Measurements from ENCODE around the gene LATS2.

The LATS2 gene

DNA sequence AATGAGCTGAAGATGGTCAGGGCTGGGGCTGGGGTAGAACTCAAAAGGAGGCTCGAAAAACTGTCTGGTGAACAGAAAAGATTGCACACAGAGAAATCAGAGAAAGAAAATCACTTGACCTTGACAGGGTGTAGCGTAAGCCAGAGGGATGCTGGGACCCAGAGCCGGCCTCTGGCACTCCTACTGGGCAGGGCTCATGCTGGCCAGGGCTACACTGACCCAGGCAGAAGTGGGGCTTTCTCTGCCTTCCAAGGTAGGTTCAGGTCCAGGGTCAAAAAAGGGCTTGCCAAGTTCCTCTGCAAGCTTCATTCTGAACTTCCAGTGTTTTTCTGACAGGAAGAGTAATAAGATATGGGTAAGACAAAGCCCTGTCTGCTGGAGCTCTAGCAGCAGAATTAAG is 56.2 kb downstream of the LATS2 start:
- Mint-ChIP-seq H3K4me1 (ENCODE audit: low read depth) (no peaks in the 10 kb centered on the region), H3K9me3 (ENCODE audit: low read depth) (no peaks in the 10 kb centered on the region), H3K36me3 (no peaks in the 10 kb centered on the region), H3K27me3 (no peaks in the 10 kb centered on the region), H3K27ac (no peak overlapping the region), H3K4me3 (no peak overlapping the region)

DNA sequence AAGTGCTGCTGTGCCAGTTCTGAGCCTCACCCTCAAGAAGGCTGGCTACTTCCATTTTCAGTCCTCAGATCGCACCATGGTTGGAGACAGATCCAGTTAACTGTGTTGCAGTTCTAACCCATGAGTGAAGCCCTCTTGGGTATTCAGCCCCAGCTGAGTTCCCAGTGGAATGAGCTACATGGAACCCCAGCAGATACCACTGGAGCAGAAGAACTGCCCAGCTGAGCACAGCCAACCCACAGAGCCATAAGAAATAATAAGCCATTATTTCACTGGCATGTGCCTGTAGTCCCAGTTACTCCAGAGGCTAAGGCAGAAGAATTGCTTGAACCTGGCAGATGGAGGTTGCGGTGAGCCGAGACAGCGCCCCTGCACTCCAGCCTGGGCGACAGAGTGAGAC is 59.9 kb downstream of the LATS2 start:
- Mint-ChIP-seq H3K27ac (no peak overlapping the region), H3K9me3 (ENCODE audit: low read depth) (no peaks in the 10 kb centered on the region), H3K4me1 (ENCODE audit: low read depth) (no peaks in the 10 kb centered on the region), H3K36me3 (no peaks in the 10 kb centered on the region), H3K27me3 (no peaks in the 10 kb centered on the region), H3K4me3 (no peak overlapping the region)

DNA sequence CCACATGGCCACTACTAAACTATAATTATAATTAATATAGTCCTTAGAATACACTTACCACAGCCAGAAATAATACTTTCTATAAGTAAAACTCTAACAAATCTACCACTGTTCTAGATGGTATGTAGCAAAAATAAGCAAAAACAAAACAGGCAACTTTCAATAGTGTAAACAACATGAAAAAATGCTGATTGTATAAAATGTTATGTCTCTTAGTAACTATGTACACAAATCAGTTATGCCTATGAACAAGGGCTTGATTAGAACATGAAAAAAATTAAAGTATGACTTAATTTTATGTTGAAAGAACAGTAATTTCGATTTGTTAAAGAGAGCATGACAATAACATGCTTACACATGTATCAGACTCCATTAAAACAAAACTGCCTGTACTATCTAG is 60.7 kb downstream of the LATS2 start:
- Mint-ChIP-seq H3K36me3 (no peaks in the 10 kb centered on the region), H3K4me3 (no peak overlapping the region), H3K9me3 (ENCODE audit: low read depth) (no peaks in the 10 kb centered on the region), H3K27me3 (no peaks in the 10 kb centered on the region), H3K4me1 (ENCODE audit: low read depth) (no peaks in the 10 kb centered on the region), H3K27ac (no peak overlapping the region)

DNA sequence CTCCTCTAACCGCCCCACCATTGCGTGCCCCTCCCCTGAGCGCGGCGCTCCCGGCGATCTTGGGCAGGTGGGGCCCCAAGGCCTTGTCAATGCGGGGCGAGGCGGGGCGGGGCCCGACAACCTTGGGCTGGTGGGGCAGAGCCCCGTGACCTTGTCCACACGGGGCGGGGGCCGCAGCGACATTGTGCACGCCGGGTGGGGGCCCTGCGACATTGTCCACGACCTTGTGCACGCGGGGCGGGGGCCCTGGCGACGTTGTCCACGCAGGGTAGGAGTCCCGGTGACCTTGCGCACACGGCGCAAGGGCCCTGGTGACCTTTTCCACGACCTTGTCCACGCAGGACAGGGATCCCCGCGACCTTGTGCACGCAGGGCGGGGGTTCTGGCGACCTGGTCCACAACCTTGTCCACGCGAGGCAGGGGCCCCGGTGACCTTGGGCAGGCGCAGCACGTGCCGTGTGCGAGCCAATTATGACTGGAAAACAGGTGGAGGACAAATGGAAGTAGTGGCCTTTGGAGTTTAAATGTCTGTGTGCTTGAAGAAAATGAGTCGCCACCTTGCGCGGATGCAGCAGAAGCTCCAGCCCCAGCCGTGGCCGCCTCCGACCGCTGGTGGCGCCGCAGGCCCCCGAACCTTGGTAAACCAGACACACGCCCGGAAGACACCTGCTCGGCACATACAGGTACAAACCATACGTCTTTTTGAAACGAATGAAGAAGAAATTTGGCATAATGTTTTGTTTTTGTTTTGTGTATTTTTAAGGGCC is 62.6 kb downstream of the LATS2 start:
- no peaks in the 10 kb centered on the region for H3K36me3 Mint-ChIP-seq

DNA sequence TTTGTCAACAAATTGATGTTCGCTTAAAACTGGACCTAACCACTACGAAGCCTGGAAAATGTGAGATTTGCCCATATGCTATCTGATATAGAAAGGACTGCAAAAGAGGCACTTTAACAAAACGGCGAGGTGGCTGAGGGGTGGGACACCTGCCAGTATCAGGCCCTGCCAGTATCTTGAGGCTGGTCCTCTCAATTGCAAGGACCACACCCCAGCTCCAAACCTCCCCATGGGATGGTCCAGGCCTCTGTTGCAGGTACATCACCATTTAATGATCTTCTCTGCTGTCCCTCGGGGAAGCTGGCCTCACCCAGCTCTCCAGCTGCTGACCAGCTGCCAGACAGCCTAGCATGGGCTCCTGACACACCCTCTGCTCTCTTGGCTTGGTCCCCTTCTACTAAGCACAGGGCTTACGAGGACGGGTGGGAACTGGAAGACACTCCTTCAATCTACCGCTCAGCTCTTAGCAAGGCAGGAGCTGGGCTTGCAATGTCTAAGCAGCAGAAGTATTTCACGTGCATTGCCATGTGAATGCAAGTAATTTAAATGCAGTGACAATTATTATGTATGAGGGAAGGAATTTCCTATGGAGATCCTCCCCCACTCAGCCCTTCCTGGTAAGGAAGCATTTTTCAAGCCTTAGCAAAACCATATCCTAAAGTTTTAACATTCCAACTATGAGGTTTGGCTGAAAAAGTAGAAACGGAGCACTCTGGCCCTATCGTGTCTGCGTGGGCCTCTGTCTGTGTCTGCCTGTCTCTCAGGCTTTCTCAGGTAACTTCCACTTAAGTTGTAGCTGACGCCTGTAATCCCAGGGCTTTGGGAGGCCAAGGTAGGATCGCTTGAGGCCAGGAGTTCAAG is 63.9 kb downstream of the LATS2 start:
- Mint-ChIP-seq H3K4me3 (no peak overlapping the region), H3K9me3 (ENCODE audit: low read depth) (no peaks in the 10 kb centered on the region), H3K4me1 (ENCODE audit: low read depth) (no peaks in the 10 kb centered on the region), H3K36me3 (peaks cover 3% of the 10 kb centered on the region), H3K27me3 (no peaks in the 10 kb centered on the region), H3K27ac (no peak overlapping the region)

More for the DNA sequence above, 62.6 kb downstream of the LATS2 start:
- H3K27ac Mint-ChIP-seq: no peak overlapping the region
- no peaks in the 10 kb centered on the region for H3K4me1 Mint-ChIP-seq (ENCODE audit: low read depth)
- H3K4me3 Mint-ChIP-seq: no peak overlapping the region
- no peaks in the 10 kb centered on the region for H3K27me3 Mint-ChIP-seq
- H3K9me3 Mint-ChIP-seq (ENCODE audit: low read depth): no peaks in the 10 kb centered on the region

DNA sequence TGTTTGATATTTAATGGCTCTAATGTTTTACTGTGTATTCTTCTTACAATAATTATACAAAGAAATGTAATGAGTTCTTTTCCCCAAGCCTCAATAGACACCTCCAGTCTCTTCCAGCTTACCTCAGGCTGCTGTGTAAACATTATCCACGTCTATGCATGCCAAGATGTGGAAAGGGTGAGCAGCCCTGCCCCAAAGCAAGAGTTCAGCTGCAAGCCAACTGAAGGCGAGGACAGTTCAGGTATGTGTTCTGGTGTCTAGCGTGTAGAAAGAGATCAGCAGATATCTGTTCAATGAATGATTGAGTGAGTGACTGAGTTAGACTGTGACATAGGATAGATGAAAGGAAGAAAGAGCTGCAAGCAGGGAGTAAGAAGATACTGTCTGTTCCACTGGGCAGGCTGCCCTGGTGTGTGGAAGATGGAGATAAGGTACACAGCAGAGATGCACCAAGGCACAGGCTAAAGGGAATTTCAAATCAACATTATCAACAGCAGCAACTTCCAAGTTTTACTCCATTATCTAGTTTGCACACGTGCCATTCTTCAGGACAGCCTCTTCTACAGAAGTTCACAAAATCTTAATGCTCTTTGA is 66.0 kb downstream of the LATS2 start:
- H3K27ac Mint-ChIP-seq: no peak overlapping the region
- H3K4me3 Mint-ChIP-seq: no peak overlapping the region
- no peaks in the 10 kb centered on the region for H3K27me3 Mint-ChIP-seq
- H3K4me1 Mint-ChIP-seq (ENCODE audit: low read depth): no peaks in the 10 kb centered on the region
- H3K9me3 Mint-ChIP-seq (ENCODE audit: low read depth): no peaks in the 10 kb centered on the region
- H3K36me3 Mint-ChIP-seq: peaks cover 3% of the 10 kb centered on the region

DNA sequence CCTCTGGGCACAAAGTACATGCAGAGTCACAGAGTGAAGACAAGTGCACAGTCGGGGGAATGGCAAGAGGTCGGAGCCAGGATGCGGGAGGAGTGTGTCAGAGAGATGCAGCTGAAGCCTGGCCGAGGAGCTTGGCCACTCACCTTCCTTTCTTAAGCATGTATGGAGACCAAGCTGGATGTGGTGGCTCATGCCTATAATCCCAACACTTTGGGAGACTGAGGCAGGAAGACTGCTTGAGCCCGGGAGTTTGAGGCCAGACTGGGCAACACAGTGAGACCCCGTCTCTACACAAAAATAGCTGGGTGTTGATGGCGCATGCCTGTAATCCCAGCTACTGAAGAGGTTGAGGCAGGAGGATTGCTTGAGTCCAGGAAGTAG is 67.0 kb downstream of the LATS2 start:
- Mint-ChIP-seq H3K9me3 (ENCODE audit: low read depth) (no peaks in the 10 kb centered on the region), H3K36me3 (peaks cover 3% of the 10 kb centered on the region), H3K4me1 (ENCODE audit: low read depth) (no peaks in the 10 kb centered on the region), H3K27ac (no peak overlapping the region), H3K4me3 (no peak overlapping the region), H3K27me3 (no peaks in the 10 kb centered on the region)

DNA sequence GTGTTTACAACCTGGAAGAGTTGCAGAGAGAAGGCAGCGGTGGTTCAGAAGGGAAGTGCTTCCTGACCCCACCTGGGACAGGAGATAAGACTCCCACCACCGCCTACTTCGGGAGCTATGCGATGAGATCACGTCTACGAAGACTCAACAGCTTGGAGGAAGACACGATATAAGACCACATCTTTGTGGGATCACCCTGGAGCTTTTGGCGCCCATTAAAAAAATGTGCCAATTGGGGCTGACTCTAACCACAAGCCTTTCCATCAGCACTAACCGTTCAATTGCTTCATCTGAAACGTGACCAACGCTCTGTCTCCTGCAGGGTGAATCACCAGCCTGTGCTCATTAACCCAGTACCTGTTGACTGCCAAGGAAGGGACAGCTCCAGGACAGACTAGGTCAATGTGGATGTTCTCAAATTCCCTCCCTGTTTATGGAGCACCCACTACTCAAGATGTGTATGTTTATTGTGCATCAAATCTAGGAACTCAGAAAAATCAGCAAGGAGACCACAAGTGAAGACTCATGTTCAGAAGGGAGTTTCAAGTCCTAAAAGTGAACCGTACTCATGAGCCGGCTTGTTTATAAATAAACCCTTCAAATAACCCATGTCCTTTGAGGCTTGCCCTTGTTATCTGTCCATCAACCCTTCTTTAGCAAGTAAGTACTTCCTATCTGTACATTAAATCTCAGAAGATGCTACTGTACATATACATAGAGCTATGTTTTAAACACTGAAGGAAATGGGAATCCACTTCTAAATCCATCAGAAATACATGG is 67.5 kb downstream of the LATS2 start:
- peaks cover 3% of the 10 kb centered on the region for H3K36me3 Mint-ChIP-seq
- no peak overlapping the region for H3K4me3 Mint-ChIP-seq
- no peaks in the 10 kb centered on the region for H3K9me3 Mint-ChIP-seq (ENCODE audit: low read depth)
- H3K27ac Mint-ChIP-seq: no peak overlapping the region
- H3K4me1 Mint-ChIP-seq (ENCODE audit: low read depth): no peaks in the 10 kb centered on the region
- no peaks in the 10 kb centered on the region for H3K27me3 Mint-ChIP-seq

DNA sequence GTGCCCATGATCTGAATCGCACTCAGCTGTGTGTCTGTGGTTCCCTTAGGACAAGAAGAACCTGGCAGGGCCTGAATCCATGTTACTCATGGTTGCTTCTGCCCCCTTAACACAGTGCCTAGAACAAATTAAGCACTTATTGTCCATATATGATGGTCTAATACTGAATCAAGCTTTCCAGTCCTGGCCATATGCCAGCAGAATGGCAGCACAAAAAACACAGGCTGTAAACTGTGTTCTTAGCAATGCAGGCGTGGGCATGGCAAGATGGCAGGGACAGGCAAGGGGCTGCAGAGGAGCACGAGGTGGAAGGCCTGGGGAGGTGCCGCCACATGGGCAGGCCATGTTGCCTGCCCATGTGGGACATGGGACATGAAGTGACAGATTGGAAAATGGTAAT is 68.2 kb downstream of the LATS2 start:
- H3K36me3 Mint-ChIP-seq: peaks cover 3% of the 10 kb centered on the region
- H3K27ac Mint-ChIP-seq: no peak overlapping the region
- H3K27me3 Mint-ChIP-seq: no peaks in the 10 kb centered on the region
- no peaks in the 10 kb centered on the region for H3K9me3 Mint-ChIP-seq (ENCODE audit: low read depth)
- no peaks in the 10 kb centered on the region for H3K4me1 Mint-ChIP-seq (ENCODE audit: low read depth)
- no peak overlapping the region for H3K4me3 Mint-ChIP-seq

DNA sequence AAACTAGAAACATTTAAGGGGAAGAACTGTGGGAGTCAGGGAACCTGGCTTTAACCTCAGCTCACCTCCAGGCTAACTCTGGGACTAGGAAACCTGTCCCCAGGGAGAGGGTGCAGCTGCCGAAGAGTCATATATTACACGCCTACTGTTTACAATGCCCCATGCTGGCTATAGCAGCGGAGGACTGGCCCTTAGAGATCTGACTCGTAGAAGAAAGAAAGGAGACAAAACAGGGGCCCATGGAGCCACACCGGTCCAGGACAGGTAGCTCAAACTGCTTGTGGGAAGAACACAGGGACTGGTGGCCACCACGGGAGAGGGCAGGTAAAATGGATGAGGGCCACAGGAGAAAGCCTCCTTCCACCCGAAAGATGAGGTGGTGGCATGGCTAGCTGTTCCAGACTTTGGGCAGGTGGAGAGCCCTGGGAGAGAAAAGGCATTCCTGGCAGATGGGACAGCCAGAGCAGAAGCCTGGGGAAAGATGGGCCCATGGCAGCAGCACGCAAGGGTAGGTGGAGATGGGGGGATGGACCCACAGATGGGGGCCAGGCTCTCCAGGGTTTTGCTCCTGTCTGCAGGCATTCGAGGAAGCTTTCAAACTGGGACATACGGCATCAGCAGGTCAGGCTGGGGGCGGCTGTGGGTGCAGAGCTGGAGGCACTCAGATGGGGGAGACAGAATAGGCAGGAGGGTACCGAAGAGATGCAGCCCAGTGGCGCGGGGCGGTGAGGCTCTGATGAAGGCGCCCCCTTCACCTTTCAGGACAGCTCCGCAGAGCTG is 69.5 kb downstream of the LATS2 start:
- no peaks in the 10 kb centered on the region for H3K4me1 Mint-ChIP-seq (ENCODE audit: low read depth)
- H3K27me3 Mint-ChIP-seq: no peaks in the 10 kb centered on the region
- H3K4me3 Mint-ChIP-seq: no peak overlapping the region
- no peak overlapping the region for H3K27ac Mint-ChIP-seq
- H3K36me3 Mint-ChIP-seq: peaks cover 3% of the 10 kb centered on the region
- H3K9me3 Mint-ChIP-seq (ENCODE audit: low read depth): no peaks in the 10 kb centered on the region

DNA sequence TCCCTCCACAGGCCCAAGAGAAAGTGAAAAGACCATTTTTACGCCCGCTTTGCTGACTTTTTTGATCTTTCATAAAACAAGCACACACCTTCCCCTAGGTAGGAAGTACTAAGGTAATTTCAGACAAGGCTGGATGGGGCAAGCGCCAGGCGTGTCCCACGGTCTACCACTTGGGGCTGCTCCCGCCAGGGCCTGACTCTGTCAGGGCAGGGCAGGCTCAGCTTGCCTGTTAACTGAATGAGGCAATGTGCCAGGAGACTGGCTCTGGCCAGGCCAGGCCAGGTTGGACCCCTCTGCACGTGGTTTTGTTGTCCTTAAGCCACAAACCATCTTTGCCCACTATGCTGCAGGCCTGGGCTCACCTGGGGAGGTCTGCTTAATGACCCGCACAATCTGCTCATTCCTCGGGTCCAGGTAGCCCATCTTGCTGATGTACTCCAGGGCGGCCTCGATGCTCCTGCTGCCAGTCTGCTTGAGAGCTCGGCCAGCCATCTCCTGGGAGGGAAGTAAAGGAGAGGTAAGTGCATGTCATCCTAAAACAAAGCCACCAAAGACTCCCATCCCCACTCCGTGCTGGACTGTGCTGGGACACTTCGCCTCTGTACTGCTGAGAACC is 70.4 kb downstream of the LATS2 start:
- peaks cover under 1% of the 10 kb centered on the region for H3K4me1 Mint-ChIP-seq (ENCODE audit: low read depth)
- H3K9me3 Mint-ChIP-seq (ENCODE audit: low read depth): no peaks in the 10 kb centered on the region
- H3K4me3 Mint-ChIP-seq: no peak overlapping the region
- no peaks in the 10 kb centered on the region for H3K27me3 Mint-ChIP-seq
- peaks cover 3% of the 10 kb centered on the region for H3K36me3 Mint-ChIP-seq
- H3K27ac Mint-ChIP-seq: no peak overlapping the region

DNA sequence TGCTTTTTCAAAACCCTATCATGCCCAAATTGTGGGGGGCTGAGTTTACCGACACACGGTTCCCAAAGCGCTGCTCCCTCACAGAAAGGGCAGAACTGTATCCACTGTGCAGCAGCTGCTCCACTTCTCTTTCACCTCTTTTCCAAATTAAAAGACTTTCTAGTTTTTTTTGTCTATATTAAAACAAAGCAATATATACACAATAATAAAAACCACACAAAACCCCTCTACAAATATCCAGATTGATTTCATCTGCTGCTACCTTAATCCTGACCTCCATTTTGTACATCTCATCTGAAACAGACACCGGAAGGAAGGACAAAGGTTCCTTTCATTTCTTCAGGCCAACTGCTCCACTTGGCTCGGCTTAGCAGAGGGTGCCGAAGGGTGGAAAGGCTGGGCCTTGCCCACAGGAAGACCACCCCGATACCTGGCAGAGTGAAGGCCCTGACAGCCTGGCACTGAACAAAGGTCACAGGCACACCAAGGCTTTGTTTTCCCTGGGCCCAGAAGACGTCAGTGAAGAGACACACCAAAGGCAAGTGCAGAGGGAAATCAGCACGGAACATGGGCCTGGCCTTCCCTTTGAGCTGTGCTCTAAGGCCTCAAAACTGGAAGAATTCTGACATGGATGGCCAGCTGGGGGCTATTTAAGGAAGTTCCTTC is 71.6 kb downstream of the LATS2 start:
- Mint-ChIP-seq H3K27ac (no peak overlapping the region), H3K4me3 (no peak overlapping the region), H3K4me1 (ENCODE audit: low read depth) (peaks cover 2% of the 10 kb centered on the region), H3K27me3 (no peaks in the 10 kb centered on the region), H3K9me3 (ENCODE audit: low read depth) (no peaks in the 10 kb centered on the region), H3K36me3 (peaks cover 3% of the 10 kb centered on the region)

DNA sequence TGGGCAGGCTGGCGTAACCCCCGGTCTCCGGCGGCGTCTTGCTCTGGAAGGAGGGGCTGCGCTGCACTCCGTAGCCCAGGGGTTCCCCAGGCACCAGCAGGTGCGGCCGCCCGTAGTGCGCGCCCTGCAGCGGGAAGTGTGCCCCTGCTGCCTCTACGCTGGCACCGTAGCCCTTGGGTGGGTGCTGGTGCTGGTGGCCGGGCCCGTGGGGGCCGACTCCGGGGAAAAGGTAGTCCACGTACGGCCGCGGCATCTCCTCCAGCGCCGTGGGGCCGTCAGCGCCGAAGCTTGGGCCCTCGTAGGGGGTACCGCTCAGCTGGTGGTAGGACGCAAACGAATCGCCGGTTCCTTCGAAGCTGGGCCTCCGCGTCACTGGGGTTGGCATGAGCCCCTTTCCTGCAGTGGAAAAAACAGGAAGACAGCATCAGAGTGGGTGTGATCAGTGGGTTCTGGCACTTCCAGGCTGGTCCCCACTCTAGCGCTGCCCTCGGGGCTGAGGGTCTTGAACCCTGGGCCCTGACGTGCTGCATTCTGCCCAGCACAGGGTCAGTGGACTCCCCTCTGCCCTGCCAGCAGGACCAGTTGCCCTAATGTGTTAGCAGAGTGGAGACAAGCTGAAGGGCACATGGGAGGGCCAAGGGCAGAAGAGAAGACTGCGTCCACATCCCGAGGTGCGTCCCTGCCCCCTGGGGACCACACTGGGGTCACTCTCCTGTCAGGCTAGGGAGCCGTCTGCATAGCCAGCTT is 72.3 kb downstream of the LATS2 start:
- H3K4me3 Mint-ChIP-seq: no peak overlapping the region
- peaks cover 2% of the 10 kb centered on the region for H3K4me1 Mint-ChIP-seq (ENCODE audit: low read depth)
- no peak overlapping the region for H3K27ac Mint-ChIP-seq
- no peaks in the 10 kb centered on the region for H3K27me3 Mint-ChIP-seq
- H3K36me3 Mint-ChIP-seq: peaks cover 3% of the 10 kb centered on the region
- H3K9me3 Mint-ChIP-seq (ENCODE audit: low read depth): no peaks in the 10 kb centered on the region

All from activated naive CD8-positive, alpha-beta T cell (primary cell).